Ovary (tissue), 3 donors: Measurements from ENCODE around the gene STXBP1.

Source experiments
- CTCF ChIP-seq, 3 donors: fragments of 450-650 bp in 2 of 3; fragments of 200-600 bp in 1 of 3; IDR thresholded peaks; one replicate each; pipeline versions ENCODE4 v1.5.1 to v1.8.0; 2016 to 2022; ENCODE audit warnings: antibody characterized with exemption in 3 of 3, mild to moderate bottlenecking in 1 of 3
- EP300 ChIP-seq: sonication (generic); formaldehyde crosslinking; IDR thresholded peaks from one replicate; pipeline ENCODE4 v1.6.1; 2017; ENCODE audit warnings: antibody characterized with exemption
- POLR2A ChIP-seq: fragments of 450-650 bp; IDR thresholded peaks from one replicate; pipeline ENCODE4 v1.6.1; 2017; ENCODE audit warnings: antibody characterized with exemption, mild to moderate bottlenecking, moderate library complexity
- donor health status: DM: no; HTN: no; CAD: no.

- TF ChIP-seq EP300 (no peak), CTCF (IDR thresholded peaks at IDR 0.05) (no peak), POLR2A (no peak)
Measured at GRCh38 chr9:127741831-127742434, 129.9 kb downstream of the STXBP1 start.
